Osteocyte (in vitro differentiated cells): ENCODE measurements around the gene STAMBPL1. TPM values are rescaled to one million over a fixed set of nuclear protein-coding genes. Genes with fewer than 3 reads are reported as not detected.

Experiments
- DNase-seq: peaks from one replicate; pipeline ENCODE4 v3.0.0; 2021; ENCODE audit warnings: mixed read lengths; ENCODE audit not compliant: unreplicated experiment; ENCODE audit errors: extremely low spot score
- H3K27ac Mint-ChIP-seq: one replicate; pipeline ENCODE4 v1.8.0; 2021; ENCODE audit warnings: mild to moderate bottlenecking, mixed read lengths; ENCODE audit not compliant: unreplicated experiment
- H3K27me3 Mint-ChIP-seq: one replicate; pipeline ENCODE4 v1.8.0; 2021; ENCODE audit warnings: mixed read lengths; ENCODE audit not compliant: unreplicated experiment
- H3K36me3 Mint-ChIP-seq: one replicate; pipeline ENCODE4 v1.8.0; 2021; ENCODE audit warnings: mixed read lengths; ENCODE audit not compliant: unreplicated experiment
- H3K4me1 Mint-ChIP-seq: one replicate; pipeline ENCODE4 v1.8.0; 2021; ENCODE audit warnings: mixed read lengths; ENCODE audit not compliant: unreplicated experiment
- H3K4me3 Mint-ChIP-seq: one replicate; pipeline ENCODE4 v1.8.0; 2021; ENCODE audit warnings: mild to moderate bottlenecking, moderate library complexity, mixed read lengths; ENCODE audit not compliant: unreplicated experiment
- H3K9me3 Mint-ChIP-seq: one replicate; pipeline ENCODE4 v1.8.0; 2021; ENCODE audit warnings: mixed read lengths; ENCODE audit not compliant: unreplicated experiment
- CTCF ChIP-seq: fragments of 200-600 bp; sonication (generic); IDR thresholded peaks from 2 replicates; pipeline ENCODE4 v1.5.0; 2021; ENCODE audit warnings: antibody characterized with exemption, mild to moderate bottlenecking, moderate library complexity
- total RNA-seq: library from RNA; stranded (reverse); gene quantifications from 2 replicates; pipeline ENCODE4 v1.2.1, GENCODE V29; 2021

The STAMBPL1 gene
- total RNA-seq, 1 donor from 2014 or later, result 4.8 TPM

GRCh38 chr10:88936656-88937055 is 56.6 kb downstream of the STAMBPL1 start:
- H3K36me3 Mint-ChIP-seq, result peaks cover 21% of the 10 kb centered on the region
- H3K27ac Mint-ChIP-seq, result peak overlapping the region; percentile 28
- H3K4me1 Mint-ChIP-seq, result peaks cover 17% of the 10 kb centered on the region
- no peaks in the 10 kb centered on the region for H3K27me3 Mint-ChIP-seq
- no peaks in the 10 kb centered on the region for H3K9me3 Mint-ChIP-seq
- DNase-seq, result no peak
- H3K4me3 Mint-ChIP-seq, result no peak overlapping the region
- no peak for TF ChIP-seq CTCF

- peak overlapping the region; percentile 42 for H3K27ac Mint-ChIP-seq
- TF ChIP-seq CTCF, result no peak
- no peaks in the 10 kb centered on the region for H3K9me3 Mint-ChIP-seq
- no peaks in the 10 kb centered on the region for H3K27me3 Mint-ChIP-seq
- peaks cover 29% of the 10 kb centered on the region for H3K36me3 Mint-ChIP-seq
- no peak overlapping the region for H3K4me3 Mint-ChIP-seq
- DNase-seq, result no peak
- H3K4me1 Mint-ChIP-seq, result peaks cover 9% of the 10 kb centered on the region
Measured at GRCh38 chr10:88938039-88938438, 58.0 kb downstream of the STAMBPL1 start.

- Mint-ChIP-seq H3K9me3 (no peaks in the 10 kb centered on the region), H3K4me1 (peaks cover 8% of the 10 kb centered on the region), H3K27me3 (no peaks in the 10 kb centered on the region), H3K27ac (no peak overlapping the region), H3K4me3 (no peak overlapping the region), H3K36me3 (peaks cover 31% of the 10 kb centered on the region)
- no peak for TF ChIP-seq CTCF
- no peak for DNase-seq
Measured at GRCh38 chr10:88938938-88939337, 58.9 kb downstream of the STAMBPL1 start.

DNA sequence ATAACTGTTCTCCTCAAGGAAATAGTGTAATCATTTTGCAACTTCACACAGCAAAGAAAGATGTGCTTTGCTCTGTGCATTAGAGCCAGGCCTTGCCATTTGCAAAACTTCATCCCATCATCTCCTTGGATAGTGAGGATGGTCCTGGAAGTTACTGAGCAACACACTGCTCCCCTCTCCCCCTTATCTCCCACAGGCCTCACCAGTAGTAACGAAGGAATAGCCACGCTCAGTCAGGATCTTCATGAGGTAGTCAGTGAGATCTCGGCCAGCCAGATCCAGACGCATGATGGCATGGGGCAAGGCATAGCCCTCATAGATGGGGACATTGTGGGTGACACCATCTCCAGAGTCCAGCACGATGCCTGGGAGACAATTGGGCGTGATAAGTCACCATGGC is 61.0 kb downstream of the STAMBPL1 start:
- Mint-ChIP-seq H3K36me3 (peaks cover 39% of the 10 kb centered on the region), H3K9me3 (no peaks in the 10 kb centered on the region), H3K4me3 (no peak overlapping the region), H3K4me1 (peaks cover 9% of the 10 kb centered on the region), H3K27me3 (no peaks in the 10 kb centered on the region), H3K27ac (peak overlapping the region; percentile 48)
- DNase-seq, result no peak
- TF ChIP-seq CTCF, result no peak

GRCh38 chr10:88943778-88944177 is 63.7 kb downstream of the STAMBPL1 start:
- Mint-ChIP-seq H3K4me1 (peaks cover 23% of the 10 kb centered on the region), H3K9me3 (no peaks in the 10 kb centered on the region), H3K36me3 (peaks cover 30% of the 10 kb centered on the region), H3K27ac (peak overlapping the region; percentile 6), H3K27me3 (no peaks in the 10 kb centered on the region), H3K4me3 (no peak overlapping the region)
- no peak for DNase-seq
- TF ChIP-seq CTCF, result no peak
